SH-SY5Y (cell line): ENCODE measurements around the gene GNAI2.

Experiments used
- GATA2 ChIP-seq: IDR thresholded peaks from 2 replicates; pipeline ENCODE4 v1.6.1; 2011; ENCODE audit warnings: mild to moderate bottlenecking, low read depth, low read length
- GATA3 ChIP-seq: IDR thresholded peaks from 2 replicates; pipeline ENCODE4 v1.6.1; 2011; ENCODE audit warnings: low read depth, mild to moderate bottlenecking, low read length, moderate library complexity

Gene GNAI2

DNA sequence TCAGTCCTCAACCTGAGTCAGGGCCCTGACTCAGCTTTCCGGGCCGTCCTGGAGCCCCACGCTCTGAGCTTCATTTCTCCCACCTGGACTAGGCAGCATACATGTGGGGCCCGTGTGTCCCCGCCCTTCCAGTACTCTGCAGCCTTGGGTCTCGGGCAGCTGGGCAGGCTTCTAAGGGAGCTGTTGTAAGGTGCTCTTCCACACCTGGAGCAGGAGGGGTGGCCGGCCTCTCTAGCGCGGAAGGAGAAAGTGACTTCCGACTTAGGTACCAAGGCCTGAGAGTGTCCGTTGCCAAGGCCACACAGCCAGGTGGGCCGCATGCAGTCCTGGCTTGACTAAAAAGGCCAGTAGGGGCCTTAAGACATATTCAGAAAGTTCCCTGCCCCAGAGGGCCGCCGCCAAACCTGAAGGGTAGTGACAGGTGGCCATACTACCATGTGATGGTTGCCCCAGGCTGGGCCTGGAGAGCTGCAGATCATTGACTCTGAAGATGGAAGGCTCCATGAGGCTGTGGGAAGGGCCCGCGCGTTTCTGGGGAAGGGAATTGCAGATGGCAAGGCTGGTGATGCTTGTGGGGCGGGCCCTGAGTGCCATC, 23.5 kb downstream of the GNAI2 start:
- no peak for TF ChIP-seq GATA2
- TF ChIP-seq GATA3, result no peak

DNA sequence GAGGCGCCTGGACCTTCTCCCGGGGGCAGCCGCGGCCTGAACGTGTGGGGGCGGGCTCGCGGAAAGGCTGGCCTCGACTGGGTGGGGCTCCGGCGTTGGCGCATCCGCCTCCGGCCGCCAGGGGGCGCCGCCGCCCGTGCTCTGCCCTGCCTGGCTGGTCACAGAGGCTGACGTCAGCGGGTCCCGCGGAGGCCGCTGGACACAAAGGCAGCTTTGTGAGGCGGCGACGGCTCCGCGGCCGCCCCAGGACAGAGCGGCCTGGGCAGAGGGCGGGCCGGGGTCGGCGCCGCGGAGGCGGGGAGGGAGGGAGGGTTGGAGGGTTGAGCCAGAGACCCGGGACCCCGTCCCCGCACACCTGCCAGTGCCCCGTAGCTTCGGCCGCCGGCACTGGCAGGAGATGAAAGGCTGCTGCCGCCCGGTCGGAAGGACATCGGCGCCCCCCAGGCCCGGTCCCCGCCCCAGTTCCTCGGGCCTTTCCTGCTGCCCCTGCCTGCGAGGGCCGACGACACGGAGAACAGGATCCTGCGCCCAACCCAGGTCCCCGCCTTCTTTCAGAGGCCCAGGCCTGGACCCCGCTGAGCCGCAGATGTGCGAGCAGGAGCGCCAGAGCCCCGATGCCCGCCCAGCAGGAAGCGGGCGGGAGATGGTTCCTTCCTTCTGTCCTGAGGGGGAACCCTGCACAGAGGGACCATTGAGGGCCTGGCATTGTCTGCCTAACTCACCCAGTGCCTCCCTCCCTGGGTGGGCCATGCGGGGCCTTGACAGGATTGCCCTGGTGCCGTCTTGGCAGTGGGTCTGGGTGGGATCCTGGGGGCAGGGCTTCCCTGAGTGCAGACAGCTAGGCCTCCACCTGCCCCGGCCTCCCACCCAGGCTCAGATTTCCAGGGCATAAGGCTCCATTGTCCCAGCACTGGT, 24.3 kb downstream of the GNAI2 start:
- no peak for TF ChIP-seq GATA3
- TF ChIP-seq GATA2, result no peak

DNA sequence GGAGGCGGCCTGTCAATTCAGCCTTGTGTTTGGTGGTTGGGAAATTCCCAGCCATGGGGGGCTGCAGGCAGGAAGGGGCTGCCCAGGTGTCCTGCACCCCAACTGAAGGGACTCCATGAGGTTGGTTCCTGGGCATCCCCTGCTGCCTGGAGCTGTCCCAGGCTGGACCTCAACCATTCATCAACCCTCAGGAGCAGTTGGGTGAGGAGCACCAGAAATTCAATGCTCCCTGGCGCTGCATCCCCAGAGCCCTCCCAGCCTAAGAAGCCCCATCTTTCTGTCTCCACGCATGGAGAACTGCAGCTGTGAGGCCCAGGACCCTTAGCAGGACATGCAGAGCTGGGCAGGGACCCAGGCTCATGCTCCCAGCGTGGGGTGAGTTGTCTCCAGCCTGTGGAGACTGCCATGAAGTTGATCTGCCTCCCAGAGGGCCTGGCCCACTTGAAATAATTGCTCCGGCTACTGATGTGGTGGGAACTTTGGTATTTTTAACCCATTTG, 25.0 kb downstream of the GNAI2 start:
- TF ChIP-seq GATA2 (no peak), GATA3 (no peak)

DNA sequence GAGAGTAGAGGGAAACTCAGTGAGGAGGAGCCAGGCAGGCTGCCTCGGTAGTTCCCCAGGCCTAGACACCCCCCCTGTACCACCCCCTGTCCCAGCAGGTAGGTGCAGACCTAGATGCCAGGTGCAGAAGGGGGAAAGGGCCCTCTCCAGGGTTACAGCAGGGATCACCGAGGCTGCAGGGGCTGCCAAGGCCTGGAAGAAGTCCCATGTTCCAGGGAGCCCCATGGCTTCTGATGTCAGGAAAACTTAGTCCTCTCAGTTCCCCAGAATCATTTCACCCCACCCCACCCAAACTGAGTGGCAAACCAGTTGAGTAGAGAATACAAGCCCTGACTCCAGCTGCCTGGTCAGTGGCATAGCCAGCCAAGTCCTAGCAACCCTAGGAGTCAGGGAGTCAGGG, 25.5 kb downstream of the GNAI2 start:
- no peak for TF ChIP-seq GATA3
- TF ChIP-seq GATA2, result no peak

DNA sequence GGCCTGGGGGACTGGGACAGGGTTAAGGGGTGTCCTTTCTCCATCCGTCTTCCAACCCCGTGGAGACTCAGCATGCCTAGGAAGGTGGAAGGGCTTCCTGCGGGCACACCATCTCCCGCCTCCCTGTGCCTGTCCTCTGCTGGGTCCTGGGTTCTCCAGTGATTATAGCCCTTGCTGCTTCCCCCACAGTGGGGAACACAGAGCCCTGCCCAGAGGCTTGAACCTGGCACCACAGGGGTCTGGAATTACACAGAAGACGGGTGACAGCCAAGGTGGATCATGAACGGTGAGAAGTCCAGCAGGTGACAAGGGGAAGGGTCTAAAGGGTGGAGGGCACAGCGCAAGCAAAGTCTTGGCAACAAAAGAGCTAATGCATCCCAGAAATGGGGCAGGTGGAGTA, 26.8 kb downstream of the GNAI2 start:
- TF ChIP-seq GATA3, result no peak
- TF ChIP-seq GATA2, result no peak

DNA sequence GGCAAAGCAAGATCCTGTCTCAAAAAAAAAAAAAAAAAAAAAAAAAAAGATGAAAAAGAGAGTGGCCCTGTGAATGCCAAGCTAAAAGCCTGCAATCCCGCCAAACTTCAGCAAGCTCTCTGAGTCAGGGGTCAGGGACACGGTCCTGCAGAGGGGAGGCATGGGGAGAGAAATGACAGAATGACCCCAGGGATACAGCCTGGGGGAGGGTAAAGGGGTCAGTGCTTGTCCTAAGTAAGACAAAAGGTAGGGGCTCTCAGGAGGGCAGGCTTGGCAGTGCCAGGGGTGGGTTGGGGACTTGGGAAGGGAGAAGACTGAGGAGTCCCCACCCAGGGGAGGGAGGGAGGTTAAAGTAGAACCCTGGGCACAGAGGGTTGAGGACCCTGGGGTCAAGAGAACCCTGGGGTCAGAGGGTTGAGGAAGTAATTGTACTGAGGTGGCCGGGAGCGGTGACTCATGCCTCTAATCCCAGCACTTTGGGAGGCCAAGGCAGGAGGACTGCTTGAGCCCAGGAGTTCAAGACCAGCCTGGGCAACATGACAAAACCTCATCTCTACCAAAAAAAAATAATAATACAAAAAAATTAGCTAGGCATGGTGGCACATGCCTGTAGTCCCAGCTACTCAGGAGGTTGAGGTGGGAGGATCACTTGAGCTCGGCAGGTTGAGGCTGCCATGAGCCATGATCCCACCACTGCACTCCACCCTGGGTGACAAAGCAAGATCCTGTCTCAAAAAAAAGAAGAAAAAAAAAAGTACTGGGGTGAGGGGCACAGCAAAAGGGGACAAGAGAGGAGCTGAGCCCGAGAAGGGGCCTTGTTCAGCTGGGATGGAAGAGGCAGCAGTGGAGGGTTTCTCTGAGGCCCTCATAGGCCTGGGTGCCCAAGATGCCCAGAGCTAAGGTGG, 27.7 kb downstream of the GNAI2 start:
- TF ChIP-seq GATA3 (no peak), GATA2 (no peak)

DNA sequence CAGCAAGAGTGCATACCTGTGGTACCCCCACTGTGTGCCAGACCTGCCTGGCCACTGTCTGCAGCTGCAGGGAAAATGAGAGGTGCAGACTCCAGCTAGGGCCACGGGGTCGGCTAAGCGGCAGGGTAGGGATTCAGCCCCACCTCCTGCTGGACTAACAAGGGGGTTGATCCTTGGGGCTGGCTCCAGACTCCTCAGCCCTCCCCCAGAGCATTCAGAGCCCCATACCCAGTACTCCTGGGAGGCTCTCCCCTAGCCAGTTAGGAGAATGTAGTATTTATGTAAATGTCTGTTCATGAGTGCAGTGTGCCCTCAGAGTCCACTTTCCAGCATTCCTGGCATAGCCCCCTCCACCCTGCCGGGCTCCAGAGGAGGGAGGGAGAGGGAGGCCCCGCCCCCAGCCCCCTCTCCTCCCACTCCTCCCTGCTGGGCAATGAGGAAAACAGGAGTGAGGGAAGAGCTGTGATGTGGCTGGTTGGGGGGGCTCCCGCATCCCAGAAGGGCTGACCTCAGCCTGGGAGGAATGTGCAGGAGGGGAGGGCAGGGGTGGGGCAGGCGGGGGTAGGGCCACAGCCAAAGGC, 28.5 kb downstream of the GNAI2 start:
- TF ChIP-seq GATA2, result no peak
- no peak for TF ChIP-seq GATA3

DNA sequence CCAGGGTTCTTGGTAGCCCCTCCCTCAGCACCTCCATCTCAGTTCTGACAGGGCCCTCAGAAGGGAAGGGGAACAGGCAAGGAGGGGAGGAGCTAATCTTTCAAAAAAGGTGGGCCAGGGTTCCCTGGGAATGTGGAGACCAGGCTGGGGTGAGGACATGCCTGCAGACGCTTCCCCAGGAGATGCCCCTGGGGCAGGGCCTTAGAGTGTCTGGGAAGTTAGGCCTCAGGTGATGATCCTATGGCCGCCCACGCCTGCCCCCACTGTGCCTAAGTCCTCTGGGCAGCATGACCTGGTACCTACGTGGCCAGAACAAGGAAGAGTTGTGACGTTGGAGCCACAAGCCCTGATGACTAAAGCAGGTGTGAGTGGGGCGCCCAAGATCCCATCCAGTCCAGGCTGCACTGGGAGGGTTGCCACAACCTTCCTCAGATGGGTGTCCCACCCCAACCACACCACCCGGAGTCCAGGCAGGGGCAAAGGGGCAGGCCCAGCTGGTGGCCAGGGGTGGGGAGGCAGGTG, 29.0 kb downstream of the GNAI2 start:
- no peak for TF ChIP-seq GATA3
- no peak for TF ChIP-seq GATA2

DNA sequence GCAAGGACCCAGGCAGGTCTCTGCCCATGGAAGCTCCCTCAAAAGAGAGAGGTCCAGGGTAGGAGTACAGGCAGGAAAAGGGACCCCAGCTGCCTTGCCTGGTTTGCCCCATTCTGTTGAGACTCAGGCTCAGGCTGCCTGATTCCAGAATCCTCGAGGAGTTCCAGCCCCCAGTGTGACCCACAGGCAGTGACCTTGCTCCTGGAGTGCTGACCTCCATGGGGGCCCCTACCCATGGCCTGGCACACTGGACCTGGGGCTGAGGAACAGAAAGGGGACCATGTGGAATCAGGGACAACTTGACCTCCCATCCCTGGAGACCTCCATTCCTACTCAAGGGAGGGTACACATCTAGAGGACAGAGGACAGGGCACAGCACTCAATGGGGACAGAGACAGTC, 29.6 kb downstream of the GNAI2 start:
- TF ChIP-seq GATA3 (no peak), GATA2 (no peak)

DNA sequence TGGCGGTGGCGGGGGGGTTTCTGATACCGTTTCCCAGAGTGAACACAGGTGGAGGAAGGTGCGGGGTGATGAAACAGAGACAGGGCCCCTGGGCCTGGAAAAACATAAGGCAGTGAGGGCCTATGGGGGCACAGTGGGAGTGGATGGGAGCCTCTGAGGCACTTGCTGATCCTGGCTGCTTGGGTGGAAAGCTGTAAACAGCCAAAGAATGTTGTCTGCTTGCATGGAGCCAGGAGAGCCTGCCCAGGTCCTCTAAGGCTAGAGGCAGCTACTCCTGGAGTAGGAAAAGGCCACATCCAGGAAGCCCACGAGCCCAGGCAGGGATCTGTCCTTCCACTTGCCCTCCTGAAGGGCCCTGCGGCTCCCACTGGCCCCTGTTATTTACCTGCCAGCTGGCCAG, 30.0 kb downstream of the GNAI2 start:
- no peak for TF ChIP-seq GATA3
- TF ChIP-seq GATA2, result no peak

DNA sequence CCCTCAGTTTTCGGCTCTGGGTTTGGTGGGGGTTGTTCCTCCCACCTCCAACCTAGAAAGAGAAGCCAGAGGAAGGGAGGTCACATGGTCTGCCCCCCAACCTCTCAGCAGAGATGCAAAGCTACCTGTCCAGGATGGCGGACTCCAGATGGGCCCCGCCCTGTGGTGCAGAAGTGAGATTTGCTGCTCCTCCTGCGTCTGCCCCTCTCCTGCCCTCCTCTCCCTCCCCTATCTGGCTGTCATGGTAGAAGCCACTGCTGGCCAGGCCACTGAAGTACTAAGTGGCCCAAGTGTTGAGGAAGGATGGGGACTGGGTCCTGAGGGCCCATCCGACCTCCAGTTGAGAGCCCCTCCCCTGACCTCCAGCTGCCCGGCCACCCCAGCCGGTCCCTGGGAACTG, 30.8 kb downstream of the GNAI2 start:
- no peak for TF ChIP-seq GATA3
- no peak for TF ChIP-seq GATA2

DNA sequence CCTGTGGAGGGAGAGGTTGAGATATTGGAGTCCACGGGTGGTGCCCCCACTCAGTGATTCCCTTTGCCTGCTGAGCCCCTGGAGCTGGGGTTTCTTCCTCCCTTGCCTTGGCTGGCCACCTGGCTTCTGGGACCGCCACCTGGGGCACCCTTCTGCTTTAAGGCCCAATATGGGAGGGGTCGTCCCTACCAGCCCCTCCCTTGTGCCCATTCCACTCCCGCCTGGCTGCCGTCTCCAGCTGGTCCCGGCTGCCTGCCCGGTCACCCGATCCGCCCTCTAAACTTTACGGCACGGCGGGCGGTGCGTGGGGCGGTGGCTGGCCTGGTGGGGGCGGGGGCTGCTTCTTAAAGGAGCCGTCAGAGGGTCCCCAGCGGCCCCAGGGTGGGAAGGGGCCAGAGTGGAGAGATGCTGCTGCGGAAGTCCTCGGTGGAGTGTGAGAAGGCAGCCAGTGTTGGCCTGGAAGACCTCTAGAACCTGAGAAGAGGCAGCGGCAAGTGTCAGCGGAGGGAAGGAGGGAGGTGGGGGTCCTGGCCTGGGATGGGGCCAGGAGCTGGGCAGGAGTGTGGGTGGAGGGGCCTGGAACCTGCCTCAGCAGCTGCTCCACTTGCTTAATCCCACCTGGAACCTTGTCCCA, 31.4 kb downstream of the GNAI2 start:
- TF ChIP-seq GATA2, result no peak
- no peak for TF ChIP-seq GATA3

DNA sequence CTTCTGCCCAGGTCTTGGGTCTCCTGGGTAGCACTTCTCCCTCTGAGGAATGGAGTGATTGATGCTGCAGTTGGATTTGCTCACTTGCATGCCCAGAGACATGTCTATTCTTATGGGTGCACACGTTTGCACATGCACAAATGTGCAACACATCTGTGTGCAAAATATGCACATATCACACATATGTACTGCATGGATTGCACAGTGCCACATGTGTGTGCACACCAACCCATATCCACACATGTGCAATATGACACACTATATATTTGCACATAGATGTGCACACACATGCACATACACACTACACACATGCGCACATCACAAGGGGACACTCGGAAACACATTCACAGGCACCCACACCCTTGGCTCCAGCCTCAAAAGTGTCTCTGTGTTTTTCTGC, 32.3 kb downstream of the GNAI2 start:
- no peak for TF ChIP-seq GATA2
- no peak for TF ChIP-seq GATA3
